Putamen (tissue), 1 donor: ENCODE results near the gene PKDCC.

ENCODE experiments used
- DNase-seq: peaks from one replicate; pipeline ENCODE4 v3.0.0-alpha.2; 2016; ENCODE audit warnings: low spot score

PKDCC gene

DNA sequence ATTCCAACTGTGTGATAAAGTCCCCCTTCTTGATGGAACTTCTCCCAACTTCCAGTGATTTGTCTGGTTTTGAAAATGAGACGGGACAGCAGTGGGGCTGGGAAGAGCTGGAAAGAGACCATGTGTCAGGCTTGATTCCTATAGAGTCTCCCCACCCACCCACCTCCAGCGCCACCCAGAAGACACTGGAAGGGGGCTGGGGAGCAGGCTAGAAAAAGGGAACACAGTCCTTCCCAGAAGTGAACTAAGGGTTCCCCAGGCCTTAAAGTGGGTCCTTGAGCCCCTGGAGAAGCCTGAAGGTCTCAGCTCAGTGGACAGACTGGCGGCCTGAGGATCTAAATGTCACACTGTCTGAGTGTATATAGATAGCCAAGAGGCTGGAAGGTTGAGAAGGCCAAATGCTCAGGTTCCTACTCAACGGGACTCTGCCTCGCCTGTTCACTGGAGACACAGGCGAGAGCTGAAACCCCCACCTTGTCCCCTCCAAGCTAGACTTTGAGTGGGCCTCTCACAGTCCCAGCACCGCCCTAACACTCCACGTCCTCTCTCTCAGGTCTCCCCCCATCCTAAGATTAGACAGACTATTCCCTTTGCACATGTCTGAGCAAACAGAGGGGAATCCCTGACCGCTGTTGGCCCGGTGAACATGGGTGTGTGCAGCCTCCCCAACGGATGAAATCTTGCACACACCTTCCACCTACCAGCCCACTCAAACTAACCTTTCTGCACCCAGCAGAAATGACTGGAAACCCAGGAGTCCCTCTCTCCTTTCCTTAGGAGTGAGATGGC lies 1.6 kb downstream of the PKDCC start:
- DNase-seq = no peak

DNA sequence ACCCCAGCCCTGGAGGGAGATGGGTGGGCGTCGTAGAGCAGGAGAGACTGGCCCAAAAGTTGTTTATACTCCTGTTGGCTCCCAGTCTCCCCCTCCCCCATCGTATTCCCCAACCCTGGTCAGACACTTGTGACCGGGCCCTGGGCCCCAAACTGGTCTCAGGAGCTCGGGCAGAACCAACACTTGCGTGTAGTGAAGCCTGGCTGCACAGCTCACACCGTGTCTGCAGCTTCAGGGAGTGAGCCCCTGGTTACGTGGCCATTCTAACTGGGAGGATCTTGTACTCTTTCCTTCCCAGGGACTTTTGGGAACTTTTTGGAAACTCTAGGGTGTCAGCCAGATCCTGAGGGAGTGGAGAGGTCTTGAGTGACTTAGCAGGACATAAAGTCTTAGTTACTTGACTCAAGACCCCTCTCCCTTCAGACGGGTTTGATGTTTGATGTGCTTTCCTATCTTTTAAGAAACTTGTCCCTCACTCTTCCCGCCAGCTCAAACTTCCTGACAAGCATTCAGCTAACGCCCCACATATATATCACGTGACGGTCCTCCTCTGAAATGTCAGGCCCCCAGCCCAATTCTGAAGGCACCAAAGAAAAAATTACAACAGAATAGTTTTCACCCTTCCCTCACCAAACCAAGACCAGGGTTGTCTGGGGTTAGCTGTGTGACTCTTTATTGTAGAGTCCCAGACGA lies 2.3 kb downstream of the PKDCC start:
- DNase-seq = no peak

DNA sequence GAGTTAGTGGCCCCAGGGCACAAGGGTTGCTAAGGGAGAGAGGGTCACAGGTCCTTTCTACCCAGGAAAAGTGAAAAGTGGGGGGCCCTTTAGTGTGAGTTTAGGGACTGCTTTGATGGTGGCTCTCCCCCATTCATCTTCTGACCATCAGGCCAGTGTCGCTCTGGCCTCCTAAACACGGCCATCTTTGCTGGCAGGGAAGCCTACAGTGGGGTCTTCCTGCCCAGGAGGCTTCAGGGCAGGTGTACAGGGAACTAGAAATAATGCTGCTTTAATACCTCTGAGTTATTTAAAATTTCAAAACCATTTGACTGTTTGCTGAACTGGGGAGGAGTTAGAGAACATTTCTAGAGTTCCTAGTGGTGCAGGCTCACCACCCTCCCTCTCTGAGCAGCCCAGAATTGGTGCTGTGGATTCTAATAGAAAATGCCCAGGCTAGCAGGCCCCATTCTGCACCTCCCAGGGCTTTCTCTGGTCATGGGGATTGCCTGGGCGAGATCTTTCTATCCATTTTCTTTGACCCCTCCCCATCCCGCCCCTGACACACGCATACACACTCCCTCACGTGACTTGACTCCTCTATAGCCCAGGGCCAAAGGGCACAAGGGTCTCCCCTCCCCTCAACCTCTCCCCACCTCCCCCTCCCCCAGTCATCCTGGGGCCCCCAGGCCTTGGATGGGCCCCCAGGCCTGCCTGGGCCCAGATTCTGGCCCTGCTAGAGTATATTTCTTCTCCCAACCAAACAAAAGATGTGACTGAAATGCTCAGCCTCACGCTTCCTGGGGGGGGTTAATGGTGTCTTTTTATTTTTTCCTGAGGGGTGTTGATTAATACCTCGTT lies 3.1 kb downstream of the PKDCC start:
- no peak for DNase-seq

DNA sequence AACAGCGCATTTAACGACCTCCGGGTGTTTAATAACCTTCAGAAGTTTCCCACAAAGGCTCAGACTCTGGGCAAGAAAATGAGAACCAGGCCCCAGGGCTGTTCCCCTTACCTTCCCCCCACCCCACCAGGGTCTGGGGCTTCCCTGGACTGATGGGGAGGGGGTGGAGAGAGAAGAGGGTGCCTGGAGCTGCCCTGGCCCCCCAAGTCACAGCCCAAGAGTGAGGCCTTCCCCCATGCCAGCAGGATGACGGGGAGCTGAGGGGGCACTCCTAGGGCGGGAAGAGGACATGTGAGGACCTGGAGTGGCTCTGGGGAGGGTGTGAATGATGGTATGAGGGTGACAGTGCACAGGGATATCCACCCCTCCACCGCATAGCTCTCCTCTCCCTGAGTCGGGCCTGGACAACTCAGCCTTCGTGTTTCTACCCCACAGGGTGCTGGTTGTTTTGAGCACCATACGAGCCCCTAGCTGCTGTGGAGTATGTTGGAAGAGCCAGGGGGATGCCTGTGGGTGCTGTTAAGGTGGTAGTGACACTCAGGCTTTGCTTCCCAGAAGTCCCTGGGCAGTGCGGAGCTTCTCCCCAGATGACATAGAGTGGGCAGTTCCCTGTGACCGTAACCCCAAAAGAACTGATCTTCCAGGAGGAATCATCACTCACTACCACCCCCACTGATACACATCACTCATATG lies 3.9 kb downstream of the PKDCC start:
- DNase-seq = no peak

DNA sequence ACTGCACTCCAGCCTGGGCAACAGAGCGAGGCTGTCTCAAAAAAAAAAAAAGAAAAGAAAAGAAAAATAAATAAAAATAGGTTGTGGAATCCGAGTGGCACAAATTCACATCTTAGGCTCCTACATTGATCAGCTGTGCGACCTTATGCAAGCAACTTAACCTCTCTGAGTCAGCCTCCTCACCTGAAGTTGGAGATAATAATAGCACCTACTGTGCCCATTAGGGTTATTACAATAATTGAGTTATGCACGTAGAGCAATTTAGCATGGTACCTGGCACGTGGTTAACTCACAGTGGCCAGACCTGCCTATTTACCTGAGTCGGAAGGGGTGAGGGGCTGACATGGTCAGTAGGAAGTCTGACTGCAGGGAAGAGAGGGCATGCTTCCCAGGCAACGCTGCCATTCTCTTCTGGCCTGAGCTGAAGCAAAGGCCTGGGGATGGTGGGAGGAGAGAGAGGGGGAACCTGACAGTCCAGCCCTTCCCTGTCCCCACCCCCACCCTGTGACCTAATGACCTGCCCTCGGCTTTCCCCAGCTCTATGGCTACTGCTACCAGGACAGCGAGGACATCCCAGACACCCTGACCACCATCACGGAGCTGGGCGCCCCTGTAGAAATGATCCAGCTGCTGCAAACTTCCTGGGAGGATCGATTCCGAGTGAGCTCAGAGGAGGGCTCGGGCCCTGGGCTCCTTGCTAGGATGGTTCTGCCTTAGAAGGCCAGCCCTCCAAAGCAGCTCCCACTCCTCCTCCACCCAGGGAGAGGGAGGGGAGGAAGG lies 5.1 kb downstream of the PKDCC start:
- DNase-seq = no peak

DNA sequence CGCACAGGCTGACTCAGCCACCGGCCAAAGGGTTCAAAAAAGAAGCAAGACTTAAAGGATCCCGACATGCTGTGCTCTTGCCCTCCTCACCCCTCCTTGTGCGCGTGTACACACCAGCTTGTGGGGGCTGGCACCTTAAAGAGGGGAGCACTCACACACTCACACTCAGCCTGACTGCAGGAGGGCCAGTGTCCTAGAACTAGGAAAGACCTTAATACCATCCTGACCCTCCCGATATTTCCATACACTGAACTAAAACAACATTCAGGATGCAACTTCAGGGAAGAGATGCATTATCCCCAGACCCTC lies 5.6 kb downstream of the PKDCC start:
- no peak for DNase-seq

DNA sequence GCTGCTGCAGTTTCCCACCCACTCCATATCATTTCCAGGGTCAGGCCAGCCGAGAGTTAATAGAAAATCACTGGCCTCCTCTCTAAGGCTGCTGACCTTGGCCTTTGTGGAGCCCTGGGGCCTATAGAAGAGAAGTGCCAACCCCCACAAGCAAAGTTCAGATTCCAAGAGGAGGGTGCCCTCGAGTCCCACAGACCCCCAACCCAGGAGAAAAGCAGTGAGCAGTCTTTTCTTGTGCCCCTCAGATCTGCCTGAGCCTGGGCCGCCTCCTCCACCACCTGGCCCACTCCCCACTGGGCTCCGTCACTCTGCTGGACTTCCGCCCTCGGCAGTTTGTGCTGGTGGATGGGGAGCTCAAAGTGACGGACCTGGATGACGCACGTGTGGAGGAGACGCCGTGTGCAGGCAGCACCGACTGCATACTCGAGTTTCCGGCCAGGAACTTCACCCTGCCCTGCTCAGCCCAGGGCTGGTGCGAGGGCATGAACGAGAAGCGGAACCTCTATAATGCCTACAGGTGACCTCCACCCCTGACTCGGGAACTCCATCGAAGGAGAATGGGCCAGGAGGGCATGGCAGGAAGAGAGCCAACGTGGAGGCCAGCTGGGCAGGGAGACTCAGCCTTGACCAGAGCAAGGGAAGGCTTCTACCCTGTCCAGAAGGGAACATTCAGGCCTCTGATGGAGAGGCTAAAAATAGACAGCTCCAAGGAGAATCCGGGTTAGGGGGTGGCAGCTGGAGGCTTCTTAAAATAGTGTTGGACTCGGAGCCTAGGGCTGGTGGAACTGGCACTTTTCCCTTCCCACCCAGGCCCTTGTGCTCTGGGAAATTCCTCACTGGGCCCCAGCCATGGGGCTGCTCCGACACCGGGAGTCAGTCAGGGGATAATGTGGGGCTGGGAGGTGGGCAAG lies 6.2 kb downstream of the PKDCC start:
- no peak for DNase-seq

DNA sequence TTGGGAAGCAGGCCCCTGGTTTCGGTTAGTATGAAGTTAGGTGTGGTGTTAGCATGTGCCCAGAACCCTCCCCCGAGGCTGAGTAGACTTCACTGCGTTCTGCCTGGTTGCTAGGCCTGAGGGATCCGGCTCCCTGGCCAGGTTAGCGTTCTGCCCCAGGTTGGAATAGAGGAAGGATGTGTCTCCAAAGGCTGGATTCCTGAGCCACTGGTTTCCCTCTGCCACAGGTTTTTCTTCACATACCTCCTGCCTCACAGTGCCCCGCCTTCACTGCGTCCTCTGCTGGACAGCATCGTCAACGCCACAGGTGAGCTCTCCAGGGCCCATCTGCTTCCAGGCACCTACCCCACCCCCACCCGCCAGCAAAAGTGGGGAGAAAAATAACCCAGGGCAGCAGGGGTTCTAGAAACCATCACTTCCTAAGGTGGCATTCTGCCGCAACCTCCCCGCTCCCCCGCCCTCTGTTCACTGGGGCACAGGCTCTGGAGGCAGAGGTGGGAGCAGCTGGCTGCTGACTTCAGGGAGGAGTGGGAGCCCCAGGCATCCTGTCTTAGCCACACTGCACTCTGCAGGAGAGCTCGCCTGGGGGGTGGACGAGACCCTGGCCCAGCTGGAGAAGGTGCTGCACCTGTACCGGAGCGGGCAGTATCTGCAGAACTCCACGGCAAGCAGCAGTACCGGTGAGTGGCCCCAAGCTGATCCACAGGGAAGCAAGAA lies 7.1 kb downstream of the PKDCC start:
- no peak for DNase-seq

DNA sequence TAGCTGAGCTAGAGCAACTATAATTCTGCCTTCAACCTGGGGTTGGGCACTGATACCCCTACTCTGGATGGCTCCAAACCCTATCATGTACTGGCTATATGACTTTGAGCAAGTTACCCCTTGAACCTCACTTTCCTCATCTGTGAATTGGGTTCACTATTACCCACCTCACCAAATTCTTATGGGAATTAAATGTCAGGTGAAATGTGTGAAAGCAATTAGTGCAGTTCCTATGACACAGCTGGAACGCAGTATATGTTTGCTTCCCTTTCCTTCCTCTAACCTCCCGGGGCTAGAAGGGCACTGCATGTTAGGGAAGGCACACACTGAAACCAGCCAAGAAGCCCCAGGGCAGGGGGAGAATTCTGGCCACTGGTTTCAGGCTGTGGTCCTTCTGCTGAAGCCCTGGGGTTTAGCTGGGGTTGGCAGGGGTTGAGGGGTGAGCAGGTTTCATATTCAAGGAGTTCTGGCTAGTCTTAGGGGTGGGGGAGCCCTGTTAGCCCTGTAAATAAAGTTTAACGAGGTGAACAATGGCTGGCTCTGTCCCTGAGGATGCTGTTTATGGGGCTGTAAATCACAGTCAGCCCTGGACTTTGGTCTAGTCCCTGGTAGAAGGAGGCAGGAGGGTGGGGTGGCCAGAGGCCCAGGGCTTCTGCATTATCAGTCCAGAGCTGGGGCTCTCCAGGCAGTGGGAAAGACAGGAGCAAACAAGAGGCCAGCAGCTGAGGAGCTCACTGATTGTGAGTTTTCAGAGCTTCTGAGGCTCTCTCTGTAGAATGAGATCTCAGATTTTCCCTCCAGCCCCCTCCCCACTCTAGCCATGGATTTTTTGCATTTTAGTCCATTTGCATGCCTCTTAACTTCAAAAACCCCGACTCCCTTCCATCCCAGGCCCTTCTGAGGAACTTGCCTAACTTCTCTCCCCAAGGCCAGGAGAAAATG lies 8.0 kb downstream of the PKDCC start:
- no peak for DNase-seq

DNA sequence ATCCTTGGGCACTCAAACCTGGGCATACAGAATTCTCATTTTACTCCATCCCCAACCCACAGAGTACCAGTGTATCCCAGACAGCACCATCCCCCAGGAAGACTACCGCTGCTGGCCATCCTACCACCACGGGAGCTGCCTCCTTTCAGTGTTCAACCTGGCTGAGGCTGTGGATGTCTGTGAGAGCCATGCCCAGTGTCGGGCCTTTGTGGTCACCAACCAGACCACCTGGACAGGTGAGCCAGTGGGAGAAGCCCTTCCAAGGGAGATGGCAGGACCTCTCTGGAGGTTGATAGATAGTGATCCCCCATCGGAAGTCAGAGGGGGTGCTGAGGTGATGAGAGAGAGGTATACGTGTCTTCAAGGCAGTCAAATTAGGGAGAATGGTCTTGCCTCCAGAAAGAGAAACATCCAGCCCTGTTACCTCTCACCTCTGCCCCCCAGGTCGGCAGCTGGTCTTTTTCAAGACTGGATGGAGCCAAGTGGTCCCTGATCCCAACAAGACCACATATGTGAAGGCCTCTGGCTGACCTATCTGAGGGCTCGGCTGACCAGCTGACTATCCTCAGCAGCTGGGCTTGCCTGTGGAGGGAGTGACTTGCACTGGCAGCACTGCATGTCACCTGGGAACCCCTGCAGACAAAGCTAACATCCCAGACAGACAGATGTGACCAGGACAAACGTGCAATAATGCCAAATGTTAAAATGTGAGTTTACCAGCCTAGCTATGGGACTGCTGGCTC lies 9.5 kb downstream of the PKDCC start:
- no peak for DNase-seq

DNA sequence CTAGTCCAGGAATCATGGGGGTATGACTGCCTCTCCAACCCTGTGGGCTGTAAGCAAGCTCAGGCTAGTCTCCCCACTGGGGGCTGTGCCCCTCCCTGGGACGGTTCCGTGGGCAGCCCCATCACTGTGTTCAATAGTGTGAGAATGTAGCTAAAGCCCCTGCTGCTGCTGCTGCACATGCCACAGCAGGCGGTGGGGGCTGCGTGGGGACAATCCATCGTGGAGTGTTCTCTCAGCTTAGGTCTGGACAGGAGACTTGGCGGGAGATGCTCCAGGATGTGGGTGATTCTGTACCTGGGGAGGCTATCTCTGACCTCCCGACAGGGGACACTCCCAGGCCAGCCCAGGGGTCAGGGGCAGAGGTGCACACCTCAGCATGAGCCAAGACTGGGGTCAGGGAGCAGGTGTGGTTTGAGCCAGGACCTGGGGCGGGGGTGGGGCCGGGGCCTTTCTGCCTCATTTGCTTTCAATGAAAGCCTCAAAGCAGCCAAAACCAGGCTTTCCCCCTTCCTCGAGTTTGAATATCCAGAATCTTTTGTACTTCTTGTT lies 10.2 kb downstream of the PKDCC start:
- DNase-seq = no peak

DNA sequence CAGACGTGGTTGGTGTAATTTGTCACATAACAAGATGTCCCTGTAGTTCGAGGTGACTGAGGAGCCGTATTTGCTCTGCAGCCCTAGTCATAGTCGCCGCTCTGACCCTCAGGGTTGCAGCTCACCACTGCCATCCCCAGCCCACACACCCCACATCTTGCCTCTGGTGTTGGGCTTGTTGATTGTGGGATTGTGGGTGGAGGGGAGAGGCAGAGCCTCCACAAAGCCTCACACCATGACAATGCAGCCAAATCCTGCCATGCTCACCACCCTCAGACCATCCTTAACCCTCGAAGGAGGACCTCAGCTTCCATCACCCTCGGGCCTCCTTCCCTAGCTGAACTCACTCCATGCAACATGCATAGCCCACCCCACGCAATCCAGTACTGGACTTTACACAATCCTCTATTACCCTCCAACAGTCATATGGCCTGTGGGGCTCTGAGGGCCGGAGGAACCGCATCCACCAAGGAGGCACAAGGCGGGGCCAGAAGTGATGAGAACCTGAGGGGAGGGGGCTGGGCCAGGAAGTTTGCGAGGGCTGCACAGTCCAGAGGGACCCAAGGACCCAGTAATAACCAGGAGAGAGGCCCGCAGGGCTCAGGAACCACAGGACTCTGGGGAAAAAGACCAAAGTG lies 11.6 kb downstream of the PKDCC start:
- DNase-seq = no peak

DNA sequence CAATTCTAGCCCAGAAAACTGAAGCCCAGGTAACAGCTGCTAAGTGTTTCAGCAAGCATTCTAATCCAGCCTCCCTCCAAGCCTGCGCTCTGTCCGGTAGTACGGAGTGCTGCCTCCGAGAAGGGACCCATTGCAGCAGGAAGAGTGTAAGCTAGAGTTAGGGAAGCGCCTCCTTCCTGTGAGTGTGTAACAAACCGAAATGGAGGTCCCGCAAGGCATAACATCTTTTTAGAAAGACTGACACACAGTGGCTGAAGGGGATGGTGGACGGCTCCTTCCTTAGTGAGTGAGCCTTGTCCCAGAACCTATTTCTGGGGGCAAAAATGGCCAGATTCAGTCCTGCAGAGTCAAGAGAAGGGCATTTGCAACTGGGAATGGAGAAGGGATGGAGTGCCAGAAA lies 12.2 kb downstream of the PKDCC start:
- DNase-seq = no peak

DNA sequence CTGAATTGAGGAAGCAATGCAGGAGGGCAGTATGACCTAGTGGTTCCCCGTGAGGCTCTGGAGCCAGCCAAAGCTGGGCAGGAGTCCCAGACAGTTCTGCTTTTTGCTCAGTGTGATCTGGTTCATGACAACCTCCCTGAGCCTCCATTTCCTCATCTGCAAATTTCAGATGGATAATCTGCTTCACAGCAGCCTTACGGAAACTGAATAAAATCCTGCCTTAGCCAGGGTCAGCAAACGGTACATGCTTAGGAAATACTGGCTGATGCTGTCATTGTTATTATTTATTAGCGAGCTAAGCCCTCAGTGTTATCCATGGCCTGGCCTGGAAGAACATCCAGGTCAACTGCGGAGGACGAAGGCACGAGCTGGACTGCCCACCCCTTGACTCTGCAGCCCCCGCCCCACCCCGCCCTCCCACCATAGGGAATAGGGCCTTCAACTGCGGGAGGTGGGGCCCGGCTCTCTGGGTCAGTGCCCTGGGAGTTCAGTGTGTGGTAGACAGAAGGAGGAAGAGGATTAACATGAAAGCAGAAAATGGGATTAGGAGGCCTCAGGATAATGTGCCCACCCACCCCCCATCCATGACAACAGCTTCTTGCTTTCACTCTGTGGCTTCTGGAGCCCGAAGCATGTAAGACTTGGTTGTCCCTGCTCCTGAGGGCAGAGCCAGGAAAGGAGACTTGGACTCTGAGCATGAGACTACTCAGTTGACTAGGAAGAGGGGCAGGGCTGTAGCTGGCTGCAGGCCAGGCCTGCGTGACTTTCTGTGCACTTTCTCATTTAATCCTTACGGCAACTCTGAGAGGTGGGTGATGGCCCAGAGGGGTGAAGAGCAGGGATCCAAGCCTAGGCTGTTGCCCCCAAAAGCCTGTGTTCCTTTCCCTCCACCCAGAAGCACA lies 13.1 kb downstream of the PKDCC start:
- DNase-seq = no peak

DNA sequence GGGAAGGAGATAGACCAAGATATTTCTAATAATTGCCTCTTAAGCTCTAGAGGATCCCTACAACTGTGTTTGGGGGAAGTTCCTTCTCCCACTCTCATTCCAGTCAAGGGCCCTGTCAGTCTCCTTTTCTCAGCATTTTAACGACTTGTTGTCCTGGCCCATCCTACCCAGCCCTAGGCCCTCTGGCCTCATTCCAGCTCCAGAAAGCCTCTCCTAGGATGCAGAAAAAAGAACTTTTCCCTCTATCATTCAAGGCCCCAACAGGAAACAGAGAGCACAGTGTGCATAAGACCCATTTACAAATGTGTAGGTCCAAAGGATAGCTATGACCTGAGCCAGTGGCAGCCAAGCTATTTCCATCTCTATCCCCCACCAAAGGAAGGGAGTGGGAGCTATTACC lies 14.0 kb downstream of the PKDCC start:
- DNase-seq = no peak
